AG04449 (cell line): ENCODE results near the gene CARD10.

Experiments
- CTCF ChIA-PET: fragments of 350-600 bp; formaldehyde crosslinking; extraction: SDS; loops from one replicate; lab custom pipeline; 2021; ENCODE audit warnings: antibody characterized with exemption; lab: Yijun Ruan, JAX
- POLR2A ChIA-PET: fragments of 400-600, 350-600 bp; formaldehyde crosslinking; extraction: SDS; loops from one replicate; lab custom pipeline; 2020; ENCODE audit warnings: antibody characterized with exemption, inconsistent platforms; lab: Yijun Ruan, JAX
- DNase-seq: peaks from one replicate; pipeline ENCODE4 v3.0.0-alpha.2; 2010; ENCODE audit warnings: low read depth, low spot score
- H3K4me3 ChIP-seq: 2 replicates; pipeline ENCODE4 v1.5.1; 2011; ENCODE audit warnings: low read depth, mild to moderate bottlenecking, control low read depth, low read length
- CTCF ChIP-seq: IDR thresholded peaks from one replicate; pipeline ENCODE4 v1.5.1; 2011; ENCODE audit warnings: mild to moderate bottlenecking, moderate library complexity, low read length, control low read depth, inconsistent platforms; ENCODE audit not compliant: insufficient read depth; ENCODE audit errors: missing control alignments

CARD10 gene

DNA sequence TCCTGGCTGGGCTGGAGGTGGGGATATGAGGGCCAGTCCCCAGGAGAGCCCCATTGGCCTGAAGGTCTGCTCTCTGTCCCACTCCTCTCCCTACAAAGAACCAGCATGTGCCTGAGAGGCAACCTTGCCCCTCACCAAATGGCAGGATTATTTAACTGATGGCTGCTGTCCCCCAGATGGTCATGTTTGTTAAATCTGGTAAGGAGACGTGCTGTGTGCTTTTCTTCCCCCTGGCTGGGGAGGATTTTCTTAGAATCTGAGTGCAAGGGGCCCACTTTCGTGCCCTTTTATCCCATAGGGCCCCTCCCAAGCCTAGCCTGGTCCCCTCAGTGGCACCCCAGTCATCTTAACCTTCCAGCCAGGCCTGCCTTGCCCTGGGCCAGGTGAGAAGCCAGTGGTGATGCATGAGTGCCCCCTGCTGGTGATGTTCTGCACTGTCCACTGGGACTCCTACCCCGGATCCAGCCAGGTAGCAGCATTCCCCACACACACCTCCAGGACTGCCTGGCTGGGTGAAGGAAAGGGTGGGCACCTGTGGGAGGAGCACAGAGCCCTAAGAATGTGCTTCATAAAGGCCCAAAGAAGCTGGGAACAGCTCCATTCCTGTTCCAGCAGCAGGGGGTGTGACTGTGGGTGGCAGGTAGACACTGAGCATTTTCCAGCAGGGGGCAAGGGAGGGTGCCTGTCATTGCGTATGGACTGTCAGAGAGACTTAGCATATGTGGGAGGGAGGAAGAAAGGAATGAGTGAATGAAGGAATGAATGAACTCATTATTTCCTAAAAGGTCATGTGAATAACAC, 61.9 kb downstream of the CARD10 start:
- ChIA-PET POLR2A (no interaction called here), CTCF (interaction anchor here (0.7 to 7.5 kb wide), 38 partner anchors 9 to 291 kb away, joined by 3 to 559 read pairs (median 4); partner anchors contain the start of gene CYTH4)
- no peak for DNase-seq
- TF ChIP-seq CTCF, result peak; percentile 90
- H3K4me3 ChIP-seq, result no peak overlapping the region

- POLR2A ChIA-PET, result no interaction called here
Observed at GRCh38 chr22:37456346-37456745, 62.9 kb downstream of the CARD10 start.

DNA sequence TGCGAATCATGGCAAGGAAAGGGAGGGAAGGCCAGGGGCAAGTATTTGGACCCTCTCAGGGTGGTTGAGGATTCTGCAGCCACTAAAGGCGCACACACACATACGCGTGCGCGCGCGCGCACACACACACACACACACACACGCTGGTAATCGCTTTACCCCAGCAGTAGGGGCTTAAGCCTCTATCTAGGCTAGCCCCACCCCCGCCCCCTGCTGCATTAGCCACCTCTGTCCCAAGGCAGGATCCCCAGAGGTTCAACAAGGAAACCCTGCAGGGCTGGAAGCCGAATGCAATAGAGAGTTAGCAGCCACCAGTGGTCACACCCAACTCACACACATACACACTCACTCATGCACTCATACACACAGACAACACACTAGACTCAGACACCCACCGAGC, 63.3 kb downstream of the CARD10 start:
- POLR2A ChIA-PET, result interaction anchor here (1.0 to 1.9 kb wide), 2 partner anchors 24 to 182 kb away, joined by 4 to 9 read pairs; no protein-coding TSS in a partner anchor
- no peak for DNase-seq
- H3K4me3 ChIP-seq, result no peak overlapping the region
- no peak for TF ChIP-seq CTCF
- CTCF ChIA-PET, result interaction anchor here (0.8 to 7.5 kb wide), 23 partner anchors 9 to 293 kb away, joined by 3 to 559 read pairs (median 5); no protein-coding TSS in a partner anchor

More at GRCh38 chr22:37456346-37456745, 62.9 kb downstream of the CARD10 start:
- DNase-seq, result no peak
- no peak for TF ChIP-seq CTCF
- CTCF ChIA-PET, result interaction anchor here (0.7 to 7.5 kb wide), 29 partner anchors 8 to 293 kb away, joined by 3 to 559 read pairs (median 5); partner anchors contain the start of gene CYTH4
- H3K4me3 ChIP-seq, result no peak overlapping the region

- TF ChIP-seq CTCF, result no peak
- CTCF ChIA-PET, result interaction anchor here (0.8 to 7.5 kb wide), 16 partner anchors 10 to 195 kb away, joined by 3 to 559 read pairs (median 6); no protein-coding TSS in a partner anchor
- POLR2A ChIA-PET, result interaction anchor here (1.0 to 1.9 kb wide), 2 partner anchors 23 to 181 kb away, joined by 4 to 9 read pairs; no protein-coding TSS in a partner anchor
- DNase-seq, result peak; percentile 28
- H3K4me3 ChIP-seq, result no peak overlapping the region; the same call in 1 of the 2 replicates
Observed at GRCh38 chr22:37454857-37455686, 64.1 kb downstream of the CARD10 start.

DNA sequence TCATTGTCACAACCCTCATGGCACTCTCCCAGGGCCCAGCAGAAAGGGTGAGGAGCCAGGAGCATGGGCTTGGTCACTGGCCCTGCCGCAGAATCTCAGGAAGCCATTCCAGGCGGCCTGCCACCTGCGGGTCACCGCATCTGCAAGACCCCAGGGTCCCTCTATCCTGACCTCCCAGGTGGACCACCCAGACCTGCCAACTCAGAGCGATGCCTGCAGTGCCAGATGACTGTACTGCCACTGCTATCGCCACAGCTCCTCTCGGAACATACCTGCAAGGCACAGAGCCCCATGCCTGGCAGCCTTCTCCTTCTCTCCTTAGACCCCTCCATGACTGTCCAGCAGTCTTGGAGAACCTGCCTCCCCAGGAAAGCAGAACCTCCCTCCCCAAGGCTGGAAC, 65.5 kb downstream of the CARD10 start:
- no peak overlapping the region for H3K4me3 ChIP-seq
- no peak for TF ChIP-seq CTCF
- DNase-seq, result no peak
- ChIA-PET POLR2A (no interaction called here), CTCF (interaction anchor here (2.9 to 7.5 kb wide), 4 partner anchors 18 to 194 kb away, joined by 12 to 559 read pairs (median 54); no protein-coding TSS in a partner anchor)
